HG03039 (cell line): ENCODE measurements around the gene TNFAIP8L3.
"Not testable (repeated sequence)": the region's sequence is repeated elsewhere in the genome, so short reads cannot be mapped to it uniquely, and the experiment has no call there.

Experiments used
- ATAC-seq: cut with Tn5 transposase; IDR thresholded peaks from one replicate; pipeline ENCODE4 v1.9.1; 2021; ENCODE audit warnings: mild to moderate bottlenecking, moderate library complexity; ENCODE audit not compliant: unreplicated experiment

TNFAIP8L3 gene

GRCh38 chr15:51094606-51095569, at the start of gene TNFAIP8L3:
TSS of gene TNFAIP8L3 (minus strand) at chr15:51094906. CDS start at chr15:51094595, 311 bp downstream.
- no peak for ATAC-seq

DNA sequence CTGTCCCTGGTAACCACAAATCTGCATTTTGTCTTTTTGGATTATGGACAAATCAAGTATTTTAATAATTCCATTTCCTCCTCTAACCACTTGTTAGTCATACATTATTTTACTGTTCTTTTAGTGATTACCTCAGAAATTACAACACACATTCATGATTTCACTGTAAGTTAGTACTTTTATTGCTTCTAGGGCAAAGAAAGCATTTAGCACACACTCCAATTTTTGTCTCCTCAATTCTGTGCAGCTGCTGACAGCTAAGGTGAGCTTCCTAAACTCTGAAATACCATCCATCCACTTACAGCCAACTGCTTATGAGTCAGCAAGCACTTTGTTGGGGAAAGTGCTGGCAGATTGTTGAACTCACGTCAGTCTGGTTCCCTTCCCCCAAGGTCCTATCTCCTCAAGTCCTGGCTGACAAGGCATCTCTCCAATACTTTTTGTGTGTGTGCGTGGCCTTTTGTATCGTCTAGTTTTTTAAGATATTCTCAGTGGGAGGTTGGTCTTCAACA, 49.4 kb upstream of the TNFAIP8L3 start:
- no peak for ATAC-seq

GRCh38 chr15:51140347-51140746, 45.6 kb upstream of the TNFAIP8L3 start:
- ATAC-seq, result not testable (repeated sequence)

GRCh38 chr15:51139091-51139490, 44.4 kb upstream of the TNFAIP8L3 start:
- ATAC-seq, result no peak

DNA sequence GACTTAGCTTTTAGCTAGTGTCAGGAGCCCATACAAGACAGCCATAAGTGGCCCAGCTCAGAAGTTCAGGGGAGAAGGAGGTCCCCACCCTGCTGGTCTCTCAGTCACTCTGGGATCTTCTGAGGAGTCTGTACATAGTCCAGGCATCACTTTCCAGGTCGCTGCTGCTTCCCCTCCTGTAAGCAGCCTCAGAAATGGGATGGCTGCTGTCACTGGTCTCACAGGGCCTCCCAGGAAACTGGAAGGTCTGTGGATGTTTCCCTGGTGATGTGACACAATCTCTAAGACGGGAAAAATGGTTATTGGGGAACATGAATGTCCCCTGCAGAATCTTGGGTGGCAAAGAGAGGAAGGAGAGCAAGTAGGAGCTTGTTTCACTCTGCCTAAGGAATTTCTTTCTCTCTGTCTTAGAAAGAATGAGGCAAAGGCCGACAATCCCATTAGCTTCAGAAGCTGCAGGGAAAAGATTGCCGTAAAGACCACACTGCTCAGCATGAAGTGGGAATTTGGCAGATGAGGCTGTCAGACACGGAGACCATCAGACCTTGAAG, 43.2 kb upstream of the TNFAIP8L3 start:
- no peak for ATAC-seq

GRCh38 chr15:51137024-51137423, 42.3 kb upstream of the TNFAIP8L3 start:
- no peak for ATAC-seq

DNA sequence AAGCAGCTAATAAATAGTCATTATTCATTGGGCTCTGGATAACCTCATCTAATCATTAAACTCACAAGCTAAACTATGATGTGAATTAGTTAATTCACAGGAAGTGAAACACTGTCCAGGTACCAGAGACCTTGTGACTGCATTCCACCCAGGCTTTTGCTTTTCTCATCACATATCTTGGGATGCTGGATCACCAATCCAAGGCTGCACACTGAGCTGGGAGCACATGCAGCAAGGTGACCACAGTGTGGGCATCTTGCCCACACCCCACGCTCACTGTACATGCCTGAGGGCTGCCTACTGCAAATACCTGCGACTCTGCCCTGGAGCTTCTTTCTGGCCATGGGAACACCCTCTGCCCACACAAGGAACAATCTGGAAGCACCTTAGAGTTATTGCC, 40.6 kb upstream of the TNFAIP8L3 start:
- ATAC-seq, result no peak

DNA sequence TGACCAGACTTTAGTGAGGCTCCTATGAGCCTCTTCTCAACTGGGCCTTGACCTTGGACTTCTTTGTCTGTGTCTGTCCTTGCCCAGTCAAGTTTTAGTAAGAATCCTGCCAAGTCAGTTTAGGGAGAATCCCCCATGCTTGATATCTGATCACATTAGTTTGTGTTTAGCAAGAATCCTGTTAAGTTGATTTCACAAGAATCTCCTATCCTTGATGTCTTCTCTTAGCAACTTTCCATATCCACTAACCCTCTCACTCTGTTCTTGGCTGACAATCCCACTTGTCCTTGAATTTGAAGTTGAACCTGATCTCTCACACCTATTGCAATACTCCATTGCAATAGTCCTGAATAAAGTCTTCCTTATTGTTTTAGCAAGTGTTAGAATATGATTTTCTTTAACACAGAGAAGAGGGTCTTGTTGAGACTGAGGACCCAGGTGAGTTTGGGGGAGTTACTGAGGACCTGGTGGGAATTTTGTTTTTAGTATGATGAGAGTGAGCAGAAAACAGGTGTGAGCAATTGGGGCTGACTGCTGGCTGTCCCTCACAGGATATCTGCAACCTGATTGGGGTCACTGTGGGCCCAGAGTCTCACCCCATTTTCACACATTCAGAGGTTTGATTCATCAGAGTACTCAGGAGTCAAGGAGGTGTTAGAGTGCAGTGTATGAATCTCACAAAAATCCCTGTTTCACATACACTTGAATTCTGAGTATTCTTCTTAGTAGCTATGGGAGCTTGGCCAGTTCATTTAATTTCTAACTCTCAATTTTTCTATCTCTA, 39.9 kb upstream of the TNFAIP8L3 start:
- no peak for ATAC-seq

DNA sequence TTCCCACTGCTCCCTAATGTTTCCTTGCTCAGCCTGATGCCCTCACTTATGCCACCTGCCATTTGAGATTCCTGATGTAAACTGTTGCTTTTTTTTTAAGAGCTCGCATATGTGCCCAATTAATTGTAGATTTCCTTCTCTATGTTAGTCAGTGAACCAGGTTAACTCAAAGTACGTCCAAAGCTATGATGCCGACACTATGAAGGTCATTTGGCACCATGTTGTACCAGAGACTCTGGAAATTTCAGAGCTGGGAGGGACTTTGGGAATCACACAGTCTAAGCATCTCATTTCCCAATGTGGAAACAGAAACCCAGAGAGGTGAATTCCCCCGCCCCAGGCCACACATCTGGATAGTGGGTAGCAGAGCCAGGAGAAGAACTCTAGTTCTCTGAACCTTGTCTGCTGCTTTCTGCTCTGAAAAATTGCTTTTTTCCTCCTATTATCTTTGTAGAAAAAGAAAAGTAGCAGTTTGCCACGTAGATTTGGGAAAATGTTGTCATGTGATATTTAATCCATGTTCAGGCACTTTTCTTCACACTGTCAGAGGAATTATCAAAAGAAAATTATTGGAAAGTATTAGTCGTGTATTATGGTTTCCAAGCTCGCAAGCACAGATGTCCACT, 38.5 kb upstream of the TNFAIP8L3 start:
- ATAC-seq, result no peak

- ATAC-seq, result no peak
Observed at GRCh38 chr15:51132384-51133139, 37.9 kb upstream of the TNFAIP8L3 start.

DNA sequence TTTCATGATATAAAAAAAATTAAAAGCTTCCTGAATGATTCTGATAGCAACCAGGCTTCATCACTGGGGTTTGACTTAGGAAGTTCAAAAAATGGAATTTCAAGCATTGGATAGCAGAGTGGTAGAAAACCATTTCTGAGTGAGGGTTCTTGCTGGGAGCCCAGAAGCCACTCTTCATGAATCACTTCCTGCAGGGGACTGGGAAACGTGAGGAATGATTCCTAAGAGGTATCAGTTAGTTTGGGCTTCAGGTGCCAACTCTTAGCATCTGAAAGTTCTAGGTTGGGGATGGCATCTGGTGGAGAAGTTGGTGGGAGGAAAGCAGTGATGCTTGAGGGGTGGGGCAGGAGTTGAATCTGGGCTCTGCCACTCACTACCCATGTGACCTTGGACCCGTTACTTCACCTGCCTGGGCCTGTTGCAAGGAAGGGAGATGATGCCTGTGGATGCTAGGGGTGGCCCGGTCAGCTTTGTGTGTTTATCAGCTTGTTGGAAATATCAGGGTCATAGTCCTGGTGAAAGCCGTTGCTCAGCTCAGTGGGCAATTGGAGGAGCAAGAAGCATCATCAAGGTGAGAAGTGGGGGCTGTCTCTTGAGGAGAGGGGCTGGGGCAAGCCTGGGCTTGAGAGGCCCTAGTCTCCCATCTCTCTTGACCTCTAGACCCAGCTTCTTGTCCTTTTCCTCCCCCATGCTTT, 37.0 kb upstream of the TNFAIP8L3 start:
- ATAC-seq, result no peak

DNA sequence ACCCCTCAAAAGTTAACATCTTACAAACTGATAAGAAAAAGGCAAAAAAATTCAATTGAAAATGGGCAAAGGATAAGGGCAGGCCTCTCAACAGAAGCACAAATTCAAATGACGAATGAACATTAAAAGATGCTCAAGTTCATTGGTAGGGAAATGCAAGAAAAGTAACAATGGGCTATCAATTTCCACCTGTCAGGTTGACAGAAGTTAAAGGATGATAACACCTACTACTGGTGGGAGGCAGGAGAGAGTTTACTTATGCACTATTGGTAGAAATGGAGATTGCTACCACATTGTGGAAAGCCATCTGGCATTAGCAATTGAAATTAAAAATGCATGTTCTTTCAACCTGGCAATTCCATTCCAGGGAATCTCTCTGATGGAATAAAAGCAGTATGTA, 35.6 kb upstream of the TNFAIP8L3 start:
- ATAC-seq, result no peak

GRCh38 chr15:51129535-51130188, 35.0 kb upstream of the TNFAIP8L3 start:
- ATAC-seq, result no peak

DNA sequence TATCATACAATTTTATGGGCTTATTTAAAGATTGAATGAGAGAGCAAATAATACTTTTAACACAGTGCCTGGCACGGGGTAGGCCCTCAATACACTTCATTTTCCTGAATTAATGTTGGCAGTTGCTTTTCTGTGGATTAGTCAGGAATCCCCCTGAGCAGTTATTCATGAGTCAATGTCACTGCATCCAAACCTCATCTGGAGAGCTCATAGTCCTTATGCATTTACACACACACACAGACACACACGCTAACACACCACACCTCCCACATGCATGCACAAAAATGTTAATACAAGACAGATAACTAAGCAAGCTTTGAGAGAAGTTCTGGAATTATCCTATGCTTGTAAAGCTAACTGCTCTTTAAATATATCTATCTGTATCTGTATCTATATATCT, 34.0 kb upstream of the TNFAIP8L3 start:
- no peak for ATAC-seq

GRCh38 chr15:51126842-51127241, 32.1 kb upstream of the TNFAIP8L3 start:
- no peak for ATAC-seq

- not testable (repeated sequence) for ATAC-seq
Observed at GRCh38 chr15:51123002-51123401, 28.3 kb upstream of the TNFAIP8L3 start.

DNA sequence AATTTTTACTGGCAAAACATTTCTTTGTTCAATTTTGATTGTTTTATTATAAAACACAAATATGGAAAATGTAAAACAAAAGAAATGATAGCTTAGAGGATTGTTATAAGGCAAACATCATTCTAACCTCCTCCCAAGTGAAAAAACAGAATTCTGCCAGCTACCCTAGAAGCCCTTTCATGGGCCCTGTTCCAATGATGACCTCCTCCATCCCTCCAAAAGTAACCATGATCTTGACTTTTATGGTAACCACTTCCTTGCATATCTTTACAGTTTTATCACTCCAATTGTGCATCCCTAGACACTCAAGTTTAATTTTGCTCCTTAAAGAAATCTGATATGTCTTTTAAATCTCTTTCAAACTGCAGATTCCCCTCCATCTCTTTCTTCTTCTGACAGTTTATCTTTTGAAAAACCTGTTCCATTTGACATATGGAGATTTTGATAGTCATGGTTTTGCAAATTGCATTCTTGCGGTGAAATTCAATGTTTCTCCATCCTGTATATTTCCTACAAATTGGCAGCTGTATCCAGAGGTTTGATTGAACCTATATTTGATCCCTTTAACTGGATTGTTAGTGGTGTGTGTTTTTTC, 27.0 kb upstream of the TNFAIP8L3 start:
- ATAC-seq, result no peak

DNA sequence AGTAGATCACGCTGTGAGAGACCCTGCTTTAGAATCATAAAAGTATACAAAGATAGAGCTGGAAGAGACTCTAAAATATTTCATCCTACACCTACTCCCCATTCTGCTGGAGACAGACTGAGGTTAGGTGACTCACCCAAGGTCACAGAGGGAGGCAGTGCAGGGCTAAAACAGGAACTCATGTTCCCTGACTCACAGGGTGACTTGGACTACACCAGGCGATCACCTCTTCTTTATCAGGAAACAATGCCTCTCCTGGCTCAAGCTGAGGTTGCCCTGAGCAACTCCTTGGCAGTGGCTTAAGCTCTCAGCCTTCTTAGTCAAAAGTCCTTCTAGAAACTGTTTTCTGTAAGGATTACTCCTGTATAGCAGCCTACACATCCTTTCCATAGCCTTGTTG, 26.4 kb upstream of the TNFAIP8L3 start:
- ATAC-seq, result no peak

- no peak for ATAC-seq
Observed at GRCh38 chr15:51119120-51119519, 24.4 kb upstream of the TNFAIP8L3 start.
